C4-2B (cell line): ENCODE measurements around the gene ERC2.

Experiments used
- ZFX ChIP-seq: fragments of 450-650 bp; IDR thresholded peaks from 2 replicates; pipeline ENCODE4 v1.6.1; 2017
- TF ChIP-seq, protein P1 (sequence below): fragments of 450-650 bp; conservative IDR thresholded peaks from 2 replicates; pipeline ENCODE4 v1.5.1; 2017; ENCODE audit warnings: mild to moderate bottlenecking

GRCh38 chr3:55729546-55729945, 738.7 kb downstream of the ERC2 start:
- TF ChIP-seq, protein P1, sequence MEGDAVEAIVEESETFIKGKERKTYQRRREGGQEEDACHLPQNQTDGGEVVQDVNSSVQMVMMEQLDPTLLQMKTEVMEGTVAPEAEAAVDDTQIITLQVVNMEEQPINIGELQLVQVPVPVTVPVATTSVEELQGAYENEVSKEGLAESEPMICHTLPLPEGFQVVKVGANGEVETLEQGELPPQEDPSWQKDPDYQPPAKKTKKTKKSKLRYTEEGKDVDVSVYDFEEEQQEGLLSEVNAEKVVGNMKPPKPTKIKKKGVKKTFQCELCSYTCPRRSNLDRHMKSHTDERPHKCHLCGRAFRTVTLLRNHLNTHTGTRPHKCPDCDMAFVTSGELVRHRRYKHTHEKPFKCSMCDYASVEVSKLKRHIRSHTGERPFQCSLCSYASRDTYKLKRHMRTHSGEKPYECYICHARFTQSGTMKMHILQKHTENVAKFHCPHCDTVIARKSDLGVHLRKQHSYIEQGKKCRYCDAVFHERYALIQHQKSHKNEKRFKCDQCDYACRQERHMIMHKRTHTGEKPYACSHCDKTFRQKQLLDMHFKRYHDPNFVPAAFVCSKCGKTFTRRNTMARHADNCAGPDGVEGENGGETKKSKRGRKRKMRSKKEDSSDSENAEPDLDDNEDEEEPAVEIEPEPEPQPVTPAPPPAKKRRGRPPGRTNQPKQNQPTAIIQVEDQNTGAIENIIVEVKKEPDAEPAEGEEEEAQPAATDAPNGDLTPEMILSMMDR = no peak
- no peak for TF ChIP-seq ZFX
